OCI-LY1 (cell line): Measurements from ENCODE around the gene SMOC2.
"Not testable (repeated sequence)": the region's sequence is repeated elsewhere in the genome, so short reads cannot be mapped to it uniquely, and the experiment has no call there.

Experiments used
- H2AFZ ChIP-seq: fragments of 200-600 bp; sonication (generic), shearing (Covaris generic); 2 replicates; pipeline ENCODE4 v1.6.0; 2014; ENCODE audit warnings: antibody characterized with exemption, mild to moderate bottlenecking, low read length
- H3F3A ChIP-seq: fragments of 200-600 bp; sonication (generic), shearing (Covaris generic); 2 replicates; pipeline ENCODE4 v1.6.0; 2014; ENCODE audit warnings: mild to moderate bottlenecking, antibody characterized with exemption, low read length, moderate library complexity; ENCODE audit not compliant: insufficient read depth
- H3K27ac ChIP-seq: fragments of 200-600 bp; sonication (generic); 2 replicates; pipeline ENCODE4 v1.5.1; 2014; ENCODE audit warnings: low read length, mixed run types, mild to moderate bottlenecking, low read depth; ENCODE audit not compliant: poor library complexity, severe bottlenecking
- H3K27me3 ChIP-seq: fragments of 200-600 bp; sonication (generic); 2 replicates; pipeline ENCODE4 v1.6.0; 2014; ENCODE audit warnings: antibody characterized with exemption, mild to moderate bottlenecking, low read length, moderate library complexity; ENCODE audit not compliant: insufficient read depth
- H3K36me3 ChIP-seq: fragments of 200-600 bp; sonication (generic); 2 replicates; pipeline ENCODE4 v1.6.1; 2014; ENCODE audit warnings: mild to moderate bottlenecking, antibody characterized with exemption, low read length, moderate library complexity, mixed read lengths; ENCODE audit not compliant: insufficient read depth
- H3K4me1 ChIP-seq: fragments of 200-600 bp; sonication (generic); 2 replicates; pipeline ENCODE4 v1.5.1; 2014; ENCODE audit warnings: mild to moderate bottlenecking, low read length, moderate library complexity; ENCODE audit not compliant: insufficient read depth, severe bottlenecking
- H3K4me2 ChIP-seq: fragments of 200-600 bp; sonication (generic), shearing (Covaris generic); 2 replicates; pipeline ENCODE4 v1.6.1; 2014; ENCODE audit warnings: low read length
- H3K4me3 ChIP-seq: fragments of 200-600 bp; sonication (generic); 2 replicates; pipeline ENCODE4 v1.5.1; 2014; ENCODE audit warnings: low read length, low read depth, mild to moderate bottlenecking, mixed read lengths; ENCODE audit not compliant: poor library complexity, severe bottlenecking
- H3K79me2 ChIP-seq: fragments of 200-600 bp; shearing (Covaris generic); 2 replicates; pipeline ENCODE4 v1.6.1; 2016; ENCODE audit warnings: mixed run types, low read length, mixed read lengths; ENCODE audit not compliant: insufficient read depth
- H3K9ac ChIP-seq: fragments of 200-600 bp; sonication (generic), shearing (Covaris generic); 2 replicates; pipeline ENCODE4 v1.6.1; 2014; ENCODE audit warnings: mild to moderate bottlenecking, low read length, mixed read lengths
- H3K9me2 ChIP-seq: fragments of 200-600 bp; sonication (generic), shearing (Covaris generic); 2 replicates; pipeline ENCODE4 v1.6.1; 2014; ENCODE audit warnings: low read depth, mild to moderate bottlenecking, low read length, mixed read lengths
- H3K9me3 ChIP-seq: fragments of 200-600 bp; shearing (Covaris generic); 2 replicates; pipeline ENCODE4 v1.6.1; 2014; ENCODE audit warnings: low read length, mixed read lengths
- H4K20me1 ChIP-seq: fragments of 200-600 bp; sonication (generic), shearing (Covaris generic); 2 replicates; pipeline ENCODE4 v1.6.0; 2016; ENCODE audit warnings: mild to moderate bottlenecking, low read length; ENCODE audit not compliant: insufficient read depth
- EZH2 ChIP-seq: fragments of 200-600 bp; sonication (generic), shearing (Covaris generic); IDR thresholded peaks from 2 replicates; pipeline ENCODE4 v1.8.0; 2017; ENCODE audit warnings: borderline replicate concordance, mixed run types, mild to moderate bottlenecking, antibody characterized with exemption, low read length, moderate library complexity, mixed read lengths
- TF ChIP-seq, protein P1 (sequence below): fragments of 200-600 bp; sonication (generic), shearing (Covaris generic); IDR thresholded peaks from 2 replicates; pipeline ENCODE4 v1.5.1; 2017; ENCODE audit warnings: mild to moderate bottlenecking, antibody characterized with exemption, low read length, moderate library complexity, mixed read lengths

The SMOC2 gene

DNA sequence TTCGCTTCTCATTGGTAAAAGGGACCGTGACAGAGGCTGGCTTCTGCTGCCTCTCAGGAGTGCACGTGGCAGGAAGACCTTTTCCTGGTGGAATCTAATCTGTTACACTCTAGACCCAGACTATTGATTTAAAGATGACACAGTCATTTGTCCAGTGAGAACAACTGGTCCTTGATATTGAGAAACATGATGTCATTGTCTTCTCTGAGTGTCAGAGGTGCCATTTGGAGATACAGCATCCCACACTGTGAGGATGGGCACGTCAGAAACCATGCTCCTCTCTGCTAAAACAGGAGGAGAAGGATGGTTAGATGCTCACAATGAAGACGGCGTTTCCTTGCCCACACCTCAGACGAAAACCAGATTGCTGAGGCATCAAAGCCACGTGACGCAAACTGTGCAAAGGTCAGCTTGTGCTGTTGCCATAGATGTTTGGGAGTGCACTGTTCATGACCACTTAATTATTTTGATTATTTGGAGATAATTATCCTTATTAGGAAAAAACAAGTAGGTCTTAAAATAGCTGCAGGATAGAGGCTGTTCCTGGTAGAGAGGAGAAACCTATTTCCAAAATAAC lies 169.0 kb downstream of the SMOC2 start:
- no peaks in the 10 kb centered on the region for H3K4me1 ChIP-seq
- TF ChIP-seq, protein P1, sequence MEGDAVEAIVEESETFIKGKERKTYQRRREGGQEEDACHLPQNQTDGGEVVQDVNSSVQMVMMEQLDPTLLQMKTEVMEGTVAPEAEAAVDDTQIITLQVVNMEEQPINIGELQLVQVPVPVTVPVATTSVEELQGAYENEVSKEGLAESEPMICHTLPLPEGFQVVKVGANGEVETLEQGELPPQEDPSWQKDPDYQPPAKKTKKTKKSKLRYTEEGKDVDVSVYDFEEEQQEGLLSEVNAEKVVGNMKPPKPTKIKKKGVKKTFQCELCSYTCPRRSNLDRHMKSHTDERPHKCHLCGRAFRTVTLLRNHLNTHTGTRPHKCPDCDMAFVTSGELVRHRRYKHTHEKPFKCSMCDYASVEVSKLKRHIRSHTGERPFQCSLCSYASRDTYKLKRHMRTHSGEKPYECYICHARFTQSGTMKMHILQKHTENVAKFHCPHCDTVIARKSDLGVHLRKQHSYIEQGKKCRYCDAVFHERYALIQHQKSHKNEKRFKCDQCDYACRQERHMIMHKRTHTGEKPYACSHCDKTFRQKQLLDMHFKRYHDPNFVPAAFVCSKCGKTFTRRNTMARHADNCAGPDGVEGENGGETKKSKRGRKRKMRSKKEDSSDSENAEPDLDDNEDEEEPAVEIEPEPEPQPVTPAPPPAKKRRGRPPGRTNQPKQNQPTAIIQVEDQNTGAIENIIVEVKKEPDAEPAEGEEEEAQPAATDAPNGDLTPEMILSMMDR = no peak
- no peak for TF ChIP-seq EZH2
- H3F3A ChIP-seq = no peaks in the 10 kb centered on the region
- H4K20me1 ChIP-seq = no peaks in the 10 kb centered on the region
- H3K9ac ChIP-seq = no peak overlapping the region
- no peak overlapping the region for H3K4me3 ChIP-seq
- no peaks in the 10 kb centered on the region for H3K79me2 ChIP-seq
- no peaks in the 10 kb centered on the region for H3K36me3 ChIP-seq
- H3K9me3 ChIP-seq = no peaks in the 10 kb centered on the region
- no peak overlapping the region for H3K4me2 ChIP-seq
- no peaks in the 10 kb centered on the region for H3K27me3 ChIP-seq
- no peak overlapping the region for H3K27ac ChIP-seq
- no peak overlapping the region for H2AFZ ChIP-seq
- no peaks in the 10 kb centered on the region for H3K9me2 ChIP-seq

DNA sequence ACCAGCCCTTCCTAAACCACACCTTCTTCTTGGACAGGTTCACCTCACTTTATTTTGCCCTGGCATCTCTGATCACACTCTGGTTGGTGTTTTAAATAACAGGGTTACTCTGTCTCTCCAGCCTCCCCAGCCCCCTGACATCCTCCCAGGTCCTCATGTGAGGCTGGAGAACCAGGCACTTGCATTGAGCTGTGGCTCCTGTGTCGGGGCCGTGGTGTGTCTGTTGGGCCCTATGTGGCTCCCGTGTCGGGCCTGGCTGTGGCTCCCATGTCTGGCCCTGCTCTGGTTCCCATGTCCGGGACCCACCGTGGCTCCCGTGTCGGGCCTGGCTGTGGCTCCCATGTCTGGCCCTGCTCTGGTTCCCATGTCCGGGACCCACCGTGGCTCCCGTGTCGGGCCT lies 170.0 kb downstream of the SMOC2 start:
- H3K79me2 ChIP-seq, H3F3A ChIP-seq, H3K27me3 ChIP-seq, H3K36me3 ChIP-seq, H2AFZ ChIP-seq, H3K9me3 ChIP-seq, H3K4me2 ChIP-seq, H4K20me1 ChIP-seq, H3K4me1 ChIP-seq, H3K4me3 ChIP-seq, H3K9ac ChIP-seq, H3K27ac ChIP-seq, H3K9me2 ChIP-seq: not testable (repeated sequence)

DNA sequence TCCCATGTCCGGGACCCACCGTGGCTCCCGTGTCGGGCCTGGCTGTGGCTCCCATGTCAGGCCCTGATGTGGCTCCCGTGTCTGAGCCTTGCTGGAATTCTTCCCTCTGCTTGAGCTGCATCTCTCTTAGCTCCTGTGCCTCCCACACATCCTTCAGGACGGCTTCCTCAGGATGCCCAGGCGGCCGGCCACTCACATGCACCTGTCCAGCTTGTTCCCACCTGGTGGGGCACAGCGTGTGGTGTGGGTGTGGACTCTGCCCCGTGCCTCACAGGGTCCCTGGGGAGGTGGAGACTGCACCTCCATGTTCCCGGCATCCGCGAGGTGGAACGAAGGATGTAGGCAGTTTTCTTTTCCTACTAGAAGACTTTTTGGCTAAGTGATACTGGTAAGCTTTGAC lies 170.7 kb downstream of the SMOC2 start:
- Histone ChIP-seq H3K9me3 (no peaks in the 10 kb centered on the region), H3K9me2 (no peaks in the 10 kb centered on the region), H3K4me1 (no peaks in the 10 kb centered on the region), H3K79me2 (no peaks in the 10 kb centered on the region), H3K27ac (no peak overlapping the region), H3K27me3 (no peaks in the 10 kb centered on the region), H3K4me3 (no peak overlapping the region), H2AFZ (no peak overlapping the region), H3K4me2 (no peak overlapping the region), H4K20me1 (no peaks in the 10 kb centered on the region), H3F3A (no peaks in the 10 kb centered on the region), H3K9ac (no peak overlapping the region), H3K36me3 (no peaks in the 10 kb centered on the region)
- no peak for TF ChIP-seq EZH2
- TF ChIP-seq, protein P1 = no peak

- Histone ChIP-seq H3K9me3 (no peaks in the 10 kb centered on the region), H3K79me2 (no peaks in the 10 kb centered on the region), H3K27me3 (no peaks in the 10 kb centered on the region), H3K9me2 (no peaks in the 10 kb centered on the region), H3K27ac (no peak overlapping the region), H3K4me3 (no peak overlapping the region), H3K9ac (no peak overlapping the region), H4K20me1 (no peaks in the 10 kb centered on the region), H3K4me1 (no peaks in the 10 kb centered on the region), H3K36me3 (no peaks in the 10 kb centered on the region), H2AFZ (no peak overlapping the region), H3K4me2 (no peak overlapping the region), H3F3A (no peaks in the 10 kb centered on the region)
- TF ChIP-seq, protein P1 = no peak
- TF ChIP-seq EZH2 = no peak
Measured at GRCh38 chr6:168612586-168612985, 171.6 kb downstream of the SMOC2 start.
